ENCODE data around the gene IVL.

The IVL gene

GRCh38 chr1:152886758-152887409, 21.5 kb upstream of the IVL start:
- no peak for DNase-seq (ENCODE audit: low read depth)
- H3K4me3 ChIP-seq (ENCODE audit: low read depth, low read length), result no peak overlapping the region
- TF ChIP-seq, protein P1, sequence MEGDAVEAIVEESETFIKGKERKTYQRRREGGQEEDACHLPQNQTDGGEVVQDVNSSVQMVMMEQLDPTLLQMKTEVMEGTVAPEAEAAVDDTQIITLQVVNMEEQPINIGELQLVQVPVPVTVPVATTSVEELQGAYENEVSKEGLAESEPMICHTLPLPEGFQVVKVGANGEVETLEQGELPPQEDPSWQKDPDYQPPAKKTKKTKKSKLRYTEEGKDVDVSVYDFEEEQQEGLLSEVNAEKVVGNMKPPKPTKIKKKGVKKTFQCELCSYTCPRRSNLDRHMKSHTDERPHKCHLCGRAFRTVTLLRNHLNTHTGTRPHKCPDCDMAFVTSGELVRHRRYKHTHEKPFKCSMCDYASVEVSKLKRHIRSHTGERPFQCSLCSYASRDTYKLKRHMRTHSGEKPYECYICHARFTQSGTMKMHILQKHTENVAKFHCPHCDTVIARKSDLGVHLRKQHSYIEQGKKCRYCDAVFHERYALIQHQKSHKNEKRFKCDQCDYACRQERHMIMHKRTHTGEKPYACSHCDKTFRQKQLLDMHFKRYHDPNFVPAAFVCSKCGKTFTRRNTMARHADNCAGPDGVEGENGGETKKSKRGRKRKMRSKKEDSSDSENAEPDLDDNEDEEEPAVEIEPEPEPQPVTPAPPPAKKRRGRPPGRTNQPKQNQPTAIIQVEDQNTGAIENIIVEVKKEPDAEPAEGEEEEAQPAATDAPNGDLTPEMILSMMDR (IDR thresholded peaks at IDR 0.05; ENCODE audit: insufficient read depth, low read depth, low read length, missing control alignments), result no peak

GRCh38 chr1:152888126-152888525, 20.2 kb upstream of the IVL start:
- TF ChIP-seq, protein P1 (IDR thresholded peaks at IDR 0.05; ENCODE audit: insufficient read depth, low read depth, low read length, missing control alignments), result no peak
- DNase-seq (ENCODE audit: low read depth), result no peak
- H3K4me3 ChIP-seq (ENCODE audit: low read depth, low read length), result no peak overlapping the region

DNA sequence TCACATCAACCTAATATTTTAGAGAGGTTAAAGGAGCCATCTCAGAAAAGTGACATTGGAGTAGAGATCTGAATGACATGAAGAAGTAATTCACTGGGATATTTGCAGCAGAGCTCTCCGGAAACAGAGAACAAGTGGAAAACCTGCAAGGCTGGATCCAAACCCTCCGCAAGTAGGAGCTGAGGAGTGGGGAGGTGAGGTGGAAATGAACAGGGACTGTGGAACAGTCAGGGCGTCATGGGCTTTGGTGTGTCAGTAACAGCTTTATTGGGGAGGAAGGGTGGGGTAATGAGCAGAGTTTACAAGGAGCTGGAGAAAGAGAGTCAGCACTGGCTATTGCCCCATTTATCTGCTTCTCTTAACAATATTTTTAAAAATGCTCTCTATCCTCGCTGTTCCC, 9.3 kb upstream of the IVL start:
- TF ChIP-seq, protein P1 (IDR thresholded peaks at IDR 0.05; ENCODE audit: insufficient read depth, low read depth, low read length, missing control alignments), result no peak
- H3K4me3 ChIP-seq (ENCODE audit: low read depth, low read length), result no peak overlapping the region
- DNase-seq (ENCODE audit: low read depth), result no peak

- no peak for DNase-seq (ENCODE audit: low read depth)
- H3K4me3 ChIP-seq (ENCODE audit: low read depth, low read length), result no peak overlapping the region
Measured at GRCh38 chr1:152899883-152900282, 8.5 kb upstream of the IVL start.

GRCh38 chr1:152901631-152902030, 6.7 kb upstream of the IVL start:
- TF ChIP-seq, protein P1 (IDR thresholded peaks at IDR 0.05; ENCODE audit: insufficient read depth, low read depth, low read length, missing control alignments), result no peak
- no peak for DNase-seq (ENCODE audit: low read depth)
- H3K4me3 ChIP-seq (ENCODE audit: low read depth, low read length), result no peak overlapping the region

More at GRCh38 chr1:152899883-152900282, 8.5 kb upstream of the IVL start:
- TF ChIP-seq, protein P1 (IDR thresholded peaks at IDR 0.05; ENCODE audit: insufficient read depth, low read depth, low read length, missing control alignments), result no peak

DNA sequence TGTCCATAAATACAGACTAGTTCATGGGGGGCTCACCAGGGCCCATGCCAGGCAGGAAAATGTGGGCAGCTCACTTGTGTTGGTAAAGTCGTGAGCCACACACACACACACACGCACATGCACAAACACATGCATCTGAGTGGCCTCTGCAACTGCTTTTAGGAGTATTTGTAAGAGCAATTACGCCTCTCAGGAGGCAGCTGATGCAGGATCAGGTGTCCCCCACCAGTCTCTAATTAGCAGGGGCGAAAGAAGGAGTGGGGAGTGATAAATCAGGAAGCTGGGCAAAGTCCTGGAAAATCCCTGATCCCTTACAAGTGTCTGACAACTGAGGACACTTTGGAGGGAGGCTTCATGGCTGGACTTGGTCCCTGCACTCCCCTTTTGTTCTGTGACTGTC, 5.7 kb upstream of the IVL start:
- no peak overlapping the region for H3K4me3 ChIP-seq (ENCODE audit: low read depth, low read length)
- TF ChIP-seq, protein P1 (IDR thresholded peaks at IDR 0.05; ENCODE audit: insufficient read depth, low read depth, low read length, missing control alignments), result no peak

More for the DNA sequence above, 5.7 kb upstream of the IVL start:
- no peak for DNase-seq (ENCODE audit: low read depth)
